ENCODE data around the gene FANK1. TPM values are rescaled to one million over a fixed set of nuclear protein-coding genes. Genes with fewer than 3 reads are reported as not detected.
"Not testable (repeated sequence)": the region's sequence is repeated elsewhere in the genome, so short reads cannot be mapped to it uniquely, and the experiment has no call there.

Gene FANK1
- total RNA-seq, 1 experiment from 2014 or later, result 0.85 TPM

DNA sequence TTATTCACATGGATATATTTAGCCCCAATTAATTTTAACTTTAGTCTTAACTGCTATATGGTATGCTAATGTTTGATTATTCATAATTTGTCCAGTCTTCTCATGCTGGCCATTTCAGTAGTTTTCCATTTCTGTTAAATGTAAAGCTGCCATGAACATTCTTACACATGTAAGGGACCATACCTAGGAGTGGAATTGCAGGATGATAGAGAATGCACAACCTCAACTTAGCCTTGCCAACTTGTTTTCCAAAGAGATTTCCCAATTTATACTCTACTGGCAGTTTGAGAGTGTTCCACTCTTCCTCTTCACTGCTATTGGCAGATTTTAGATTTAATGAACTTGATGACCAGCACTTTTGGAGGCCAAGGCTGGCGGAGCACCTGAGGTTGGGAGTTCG lies 68.2 kb downstream of the FANK1 start:
- CTCF ChIA-PET, result interaction anchor here (0.7 kb wide), 1 partner anchor 781 kb away, joined by 4 read pairs; no protein-coding TSS in a partner anchor
- DNase-seq, result no peak
- H3K4me1 Mint-ChIP-seq (ENCODE audit: low read depth, unreplicated experiment), result no peaks in the 10 kb centered on the region

DNA sequence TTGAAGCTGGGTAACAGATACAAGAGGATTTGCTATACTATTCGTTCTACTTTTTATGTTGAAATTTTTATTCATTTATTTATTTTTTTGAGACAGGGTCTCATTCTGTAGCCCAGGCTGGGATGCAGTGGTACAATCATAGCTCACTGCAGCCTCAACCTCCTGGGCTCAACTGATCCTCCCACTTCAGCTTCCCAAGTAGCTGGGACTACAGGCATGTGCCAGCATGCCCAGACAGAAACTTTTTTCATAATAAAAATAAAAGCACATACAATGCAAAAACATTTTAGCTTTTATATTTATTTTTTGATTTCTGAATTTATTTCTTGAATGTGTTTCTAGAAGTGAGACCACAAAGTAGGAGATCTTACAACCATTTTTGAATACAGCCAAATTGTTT lies 71.2 kb downstream of the FANK1 start:
- Mint-ChIP-seq H3K9me3 (ENCODE audit: low read depth, unreplicated experiment) (no peaks in the 10 kb centered on the region), H3K27ac (ENCODE audit: unreplicated experiment) (no peak overlapping the region), H3K4me3 (ENCODE audit: low read depth, unreplicated experiment) (no peak overlapping the region), H3K4me1 (ENCODE audit: low read depth, unreplicated experiment) (no peaks in the 10 kb centered on the region), H3K27me3 (ENCODE audit: unreplicated experiment) (no peaks in the 10 kb centered on the region), H3K36me3 (ENCODE audit: insufficient read depth, unreplicated experiment) (no peaks in the 10 kb centered on the region)
- no peak for DNase-seq
- intact Hi-C loops (cut with micrococcal nuclease; ENCODE audit: unreplicated experiment), result no loop called here
- TF ChIP-seq, protein P1, sequence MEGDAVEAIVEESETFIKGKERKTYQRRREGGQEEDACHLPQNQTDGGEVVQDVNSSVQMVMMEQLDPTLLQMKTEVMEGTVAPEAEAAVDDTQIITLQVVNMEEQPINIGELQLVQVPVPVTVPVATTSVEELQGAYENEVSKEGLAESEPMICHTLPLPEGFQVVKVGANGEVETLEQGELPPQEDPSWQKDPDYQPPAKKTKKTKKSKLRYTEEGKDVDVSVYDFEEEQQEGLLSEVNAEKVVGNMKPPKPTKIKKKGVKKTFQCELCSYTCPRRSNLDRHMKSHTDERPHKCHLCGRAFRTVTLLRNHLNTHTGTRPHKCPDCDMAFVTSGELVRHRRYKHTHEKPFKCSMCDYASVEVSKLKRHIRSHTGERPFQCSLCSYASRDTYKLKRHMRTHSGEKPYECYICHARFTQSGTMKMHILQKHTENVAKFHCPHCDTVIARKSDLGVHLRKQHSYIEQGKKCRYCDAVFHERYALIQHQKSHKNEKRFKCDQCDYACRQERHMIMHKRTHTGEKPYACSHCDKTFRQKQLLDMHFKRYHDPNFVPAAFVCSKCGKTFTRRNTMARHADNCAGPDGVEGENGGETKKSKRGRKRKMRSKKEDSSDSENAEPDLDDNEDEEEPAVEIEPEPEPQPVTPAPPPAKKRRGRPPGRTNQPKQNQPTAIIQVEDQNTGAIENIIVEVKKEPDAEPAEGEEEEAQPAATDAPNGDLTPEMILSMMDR (IDR thresholded peaks at IDR 0.05; ENCODE audit: unreplicated experiment), result no peak
- CTCF ChIA-PET, result no interaction called here
- BruUV-seq (replicated peaks), result no TSS peak

More for the DNA sequence above, 68.2 kb downstream of the FANK1 start:
- no TSS peak for BruUV-seq (replicated peaks)
- Mint-ChIP-seq H3K27me3 (ENCODE audit: unreplicated experiment) (no peaks in the 10 kb centered on the region), H3K36me3 (ENCODE audit: insufficient read depth, unreplicated experiment) (no peaks in the 10 kb centered on the region), H3K27ac (ENCODE audit: unreplicated experiment) (no peak overlapping the region), H3K4me3 (ENCODE audit: low read depth, unreplicated experiment) (no peak overlapping the region), H3K9me3 (ENCODE audit: low read depth, unreplicated experiment) (no peaks in the 10 kb centered on the region)
- TF ChIP-seq, protein P1 (IDR thresholded peaks at IDR 0.05; ENCODE audit: unreplicated experiment), result no peak
- intact Hi-C loops (cut with micrococcal nuclease; ENCODE audit: unreplicated experiment), result no loop called here

DNA sequence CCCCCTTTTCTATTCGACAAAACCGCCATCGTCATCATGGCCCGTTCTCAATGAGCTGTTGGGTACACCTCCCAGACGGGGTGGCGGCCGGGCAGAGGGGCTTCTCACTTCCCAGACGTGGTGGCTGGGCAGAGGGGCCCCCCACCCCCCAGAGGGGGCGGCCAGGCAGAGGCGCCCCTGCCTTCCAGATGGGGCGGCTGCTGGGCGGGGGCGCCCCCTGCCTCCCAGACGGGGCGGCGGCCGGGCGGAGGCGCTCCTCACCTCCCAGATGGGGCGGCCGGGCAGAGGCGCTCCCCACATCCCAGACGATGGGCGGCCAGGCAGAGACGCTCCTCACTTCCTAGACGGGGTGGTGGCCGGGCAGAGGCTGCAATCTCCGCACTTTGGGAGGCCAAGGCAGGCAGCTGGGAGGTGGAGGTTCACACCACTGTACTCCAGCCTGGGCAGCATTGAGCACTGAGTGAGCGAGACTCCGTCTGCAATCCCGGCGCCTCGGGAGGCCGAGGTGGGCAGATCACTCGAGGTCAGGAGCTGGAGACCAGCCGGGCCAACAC lies 73.8 kb downstream of the FANK1 start:
- not testable (repeated sequence) for H3K36me3 Mint-ChIP-seq (ENCODE audit: insufficient read depth, unreplicated experiment); H3K9me3 Mint-ChIP-seq (ENCODE audit: low read depth, unreplicated experiment); DNase-seq; H3K4me3 Mint-ChIP-seq (ENCODE audit: low read depth, unreplicated experiment); H3K4me1 Mint-ChIP-seq (ENCODE audit: low read depth, unreplicated experiment); H3K27me3 Mint-ChIP-seq (ENCODE audit: unreplicated experiment); H3K27ac Mint-ChIP-seq (ENCODE audit: unreplicated experiment); BruUV-seq (replicated peaks)
- CTCF ChIA-PET, result interaction anchor here (0.5 kb wide), 1 partner anchor 11 kb away, joined by 4 read pairs; no protein-coding TSS in a partner anchor
- intact Hi-C loops (cut with micrococcal nuclease; ENCODE audit: unreplicated experiment), result loop anchor here (5.0 kb wide), 1 partner anchor 103 kb away; no protein-coding TSS in a partner anchor

DNA sequence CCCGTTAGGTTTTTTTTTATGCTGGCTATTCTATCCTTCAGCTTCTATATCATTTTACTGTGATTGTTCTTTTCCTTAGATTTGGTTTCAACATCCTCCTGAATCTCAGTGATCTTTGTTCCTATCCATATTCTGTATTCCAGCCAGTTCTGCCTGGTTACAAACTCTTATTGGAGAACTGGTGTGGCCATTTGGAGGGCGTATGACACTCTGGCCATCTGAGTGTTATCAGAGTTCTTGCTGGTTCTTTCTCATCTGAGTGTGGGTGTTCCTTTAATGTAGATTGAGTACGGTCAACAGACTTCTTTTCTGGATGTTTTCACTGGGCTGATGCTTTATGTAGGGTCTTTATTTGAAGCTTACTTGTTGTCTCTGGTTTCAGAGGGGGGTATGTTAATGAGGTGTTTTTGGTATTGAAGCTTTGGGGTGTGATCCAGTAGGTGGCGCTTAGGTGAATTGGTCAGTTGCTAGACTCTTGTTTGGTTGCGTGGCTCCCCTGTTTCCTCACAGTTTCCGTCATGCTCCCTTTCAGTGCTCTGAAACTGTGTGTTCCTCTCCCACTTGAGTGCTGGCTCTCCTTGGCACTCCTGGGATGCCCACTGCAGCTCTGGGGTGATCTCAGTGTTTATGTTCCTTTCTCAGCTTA lies 80.7 kb downstream of the FANK1 start:
- Mint-ChIP-seq H3K4me3 (ENCODE audit: low read depth, unreplicated experiment) (no peak overlapping the region), H3K36me3 (ENCODE audit: insufficient read depth, unreplicated experiment) (no peaks in the 10 kb centered on the region), H3K27ac (ENCODE audit: unreplicated experiment) (no peak overlapping the region), H3K27me3 (ENCODE audit: unreplicated experiment) (no peaks in the 10 kb centered on the region), H3K9me3 (ENCODE audit: low read depth, unreplicated experiment) (no peaks in the 10 kb centered on the region), H3K4me1 (ENCODE audit: low read depth, unreplicated experiment) (no peaks in the 10 kb centered on the region)
- CTCF ChIA-PET, result no interaction called here
- TF ChIP-seq, protein P1 (IDR thresholded peaks at IDR 0.05; ENCODE audit: unreplicated experiment), result no peak
- intact Hi-C loops (cut with micrococcal nuclease; ENCODE audit: unreplicated experiment), result no loop called here
- no peak for DNase-seq
- BruUV-seq (replicated peaks), result no TSS peak

DNA sequence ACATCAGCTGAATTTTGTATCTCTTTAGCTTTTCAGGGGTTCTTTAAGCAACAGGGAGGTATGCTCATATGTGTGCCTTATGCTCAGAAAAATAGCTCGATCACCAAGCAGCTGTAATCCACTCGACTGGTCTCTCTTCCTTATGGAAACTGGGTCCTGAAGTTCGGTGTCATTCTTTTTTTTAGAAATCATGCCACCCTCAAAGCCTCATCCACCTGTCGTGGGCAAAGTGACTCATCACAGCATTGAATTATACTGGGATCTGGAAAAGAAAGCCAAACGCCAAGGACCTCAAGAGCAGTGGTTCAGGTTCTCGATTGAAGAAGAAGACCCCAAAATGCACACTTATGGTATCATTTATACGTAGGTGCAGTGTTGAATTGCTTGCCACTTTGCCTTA lies 83.6 kb downstream of the FANK1 start:
- DNase-seq, result no peak
- Mint-ChIP-seq H3K36me3 (ENCODE audit: insufficient read depth, unreplicated experiment) (no peaks in the 10 kb centered on the region), H3K9me3 (ENCODE audit: low read depth, unreplicated experiment) (no peaks in the 10 kb centered on the region), H3K27ac (ENCODE audit: unreplicated experiment) (no peak overlapping the region), H3K27me3 (ENCODE audit: unreplicated experiment) (no peaks in the 10 kb centered on the region), H3K4me3 (ENCODE audit: low read depth, unreplicated experiment) (no peak overlapping the region), H3K4me1 (ENCODE audit: low read depth, unreplicated experiment) (peaks cover 12% of the 10 kb centered on the region)
- TF ChIP-seq, protein P1 (IDR thresholded peaks at IDR 0.05; ENCODE audit: unreplicated experiment), result no peak
- intact Hi-C loops (cut with micrococcal nuclease; ENCODE audit: unreplicated experiment), result no loop called here
- BruUV-seq (replicated peaks), result no TSS peak
- CTCF ChIA-PET, result interaction anchor here (0.6 kb wide), 2 partner anchors 756 to 1115 kb away, joined by 3 to 5 read pairs; no protein-coding TSS in a partner anchor

All from Calu3 (cell line).